HEK293 (cell line): ENCODE results near the gene ABHD12B.

ENCODE experiments used
- BCL11B ChIP-seq: fragments of 450-650 bp; formaldehyde crosslinking; IDR thresholded peaks from 2 replicates; pipeline ENCODE4 v1.5.1; 2016; ENCODE audit warnings: low read depth, missing biosample characterization, missing genetic modification characterization
- EGR2 ChIP-seq: fragments of 450-650 bp; formaldehyde crosslinking; IDR thresholded peaks from 2 replicates; pipeline ENCODE4 v1.5.1; 2016; ENCODE audit warnings: low read depth, missing biosample characterization, missing genetic modification characterization
- KLF7 ChIP-seq: fragments of 450-650 bp; formaldehyde crosslinking; IDR thresholded peaks from 2 replicates; pipeline ENCODE4 v1.5.1; 2016; ENCODE audit warnings: missing biosample characterization, missing genetic modification characterization, borderline replicate concordance
- RBAK ChIP-seq: fragments of 450-650 bp; formaldehyde crosslinking; IDR thresholded peaks from 2 replicates; pipeline ENCODE4 v1.5.1; 2016; ENCODE audit warnings: missing biosample characterization, missing genetic modification characterization
- REPIN1 ChIP-seq: fragments of 450-650 bp; formaldehyde crosslinking; IDR thresholded peaks from 2 replicates; pipeline ENCODE4 v1.5.1; 2017; ENCODE audit warnings: missing biosample characterization, missing genetic modification characterization, low read depth
- SALL2 ChIP-seq: fragments of 450-650 bp; formaldehyde crosslinking; IDR thresholded peaks from 2 replicates; pipeline ENCODE4 v1.5.0; 2017; ENCODE audit warnings: missing biosample characterization, mild to moderate bottlenecking, missing genetic modification characterization, borderline replicate concordance
- SCRT2 ChIP-seq: fragments of 450-650 bp; formaldehyde crosslinking; IDR thresholded peaks from 2 replicates; pipeline ENCODE4 v1.5.1; 2016; ENCODE audit warnings: missing biosample characterization, missing genetic modification characterization
- SETDB1 ChIP-seq: IDR thresholded peaks from one replicate; pipeline ENCODE4 v1.6.1; 2017; ENCODE audit warnings: mild to moderate bottlenecking, low read length, moderate library complexity, mixed read lengths; ENCODE audit not compliant: insufficient read length
- SP2 ChIP-seq: fragments of 450-650 bp; formaldehyde crosslinking; IDR thresholded peaks from 2 replicates; pipeline ENCODE4 v1.5.1; 2016; ENCODE audit warnings: missing biosample characterization, missing genetic modification characterization
- YY1 ChIP-seq: fragments of 450-650 bp; formaldehyde crosslinking; IDR thresholded peaks from 2 replicates; pipeline ENCODE4 v1.5.1; 2018; ENCODE audit warnings: missing biosample characterization, missing genetic modification characterization
- YY2 ChIP-seq: fragments of 450-650 bp; formaldehyde crosslinking; IDR thresholded peaks from 2 replicates; pipeline ENCODE4 v1.5.1; 2016; ENCODE audit warnings: missing biosample characterization, missing genetic modification characterization
- ZBTB17 ChIP-seq: fragments of 450-650 bp; formaldehyde crosslinking; IDR thresholded peaks from 2 replicates; pipeline ENCODE4 v1.5.1; 2016; ENCODE audit warnings: missing biosample characterization, missing genetic modification characterization
- ZFP37 ChIP-seq: fragments of 450-650 bp; formaldehyde crosslinking; IDR thresholded peaks from 2 replicates; pipeline ENCODE4 v1.5.1; 2016; ENCODE audit warnings: missing biosample characterization, missing genetic modification characterization
- ZIC2 ChIP-seq: fragments of 450-650 bp; formaldehyde crosslinking; IDR thresholded peaks from 2 replicates; pipeline ENCODE4 v1.5.1; 2016; ENCODE audit warnings: missing biosample characterization, missing genetic modification characterization
- ZNF211 ChIP-seq: fragments of 450-650 bp; formaldehyde crosslinking; IDR thresholded peaks from 2 replicates; pipeline ENCODE4 v1.5.1; 2016; ENCODE audit warnings: low read depth, missing biosample characterization, missing genetic modification characterization
- ZNF23 ChIP-seq: fragments of 450-650 bp; formaldehyde crosslinking; IDR thresholded peaks from 2 replicates; pipeline ENCODE4 v1.5.1; 2016; ENCODE audit warnings: missing biosample characterization, missing genetic modification characterization, borderline replicate concordance
- ZNF248 ChIP-seq: fragments of 450-650 bp; formaldehyde crosslinking; IDR thresholded peaks from 2 replicates; pipeline ENCODE4 v1.5.1; 2017; ENCODE audit warnings: missing biosample characterization, missing genetic modification characterization
- ZNF292 ChIP-seq: fragments of 450-650 bp; formaldehyde crosslinking; IDR thresholded peaks from 2 replicates; pipeline ENCODE4 v1.5.1; 2016; ENCODE audit warnings: low read depth, missing biosample characterization, missing genetic modification characterization, borderline replicate concordance
- ZNF324 ChIP-seq: fragments of 450-650 bp; formaldehyde crosslinking; IDR thresholded peaks from 2 replicates; pipeline ENCODE4 v1.5.1; 2016; ENCODE audit warnings: missing biosample characterization, missing genetic modification characterization
- ZNF354C ChIP-seq: fragments of 450-650 bp; formaldehyde crosslinking; IDR thresholded peaks from 2 replicates; pipeline ENCODE4 v1.5.1; 2016; ENCODE audit warnings: missing biosample characterization, missing genetic modification characterization, low read depth, borderline replicate concordance
- ZNF521 ChIP-seq: fragments of 450-650 bp; formaldehyde crosslinking; IDR thresholded peaks from 2 replicates; pipeline ENCODE4 v1.5.1; 2017; ENCODE audit warnings: missing biosample characterization, mild to moderate bottlenecking, missing genetic modification characterization
- ZNF530 ChIP-seq: fragments of 450-650 bp; formaldehyde crosslinking; IDR thresholded peaks from 2 replicates; pipeline ENCODE4 v1.5.1; 2016; ENCODE audit warnings: low read depth, missing biosample characterization, missing genetic modification characterization
- ZNF549 ChIP-seq: fragments of 450-650 bp; IDR thresholded peaks from 2 replicates; pipeline ENCODE4 v1.5.1; 2018; ENCODE audit warnings: missing biosample characterization, missing genetic modification characterization, mild to moderate bottlenecking, inconsistent platforms, moderate library complexity
- ZNF555 ChIP-seq: fragments of 450-650 bp; formaldehyde crosslinking; conservative IDR thresholded peaks from 2 replicates; pipeline ENCODE4 v1.5.1; 2017; ENCODE audit warnings: missing biosample characterization, mild to moderate bottlenecking, missing genetic modification characterization, inconsistent platforms
- ZNF560 ChIP-seq: fragments of 450-650 bp; formaldehyde crosslinking; IDR thresholded peaks from 2 replicates; pipeline ENCODE4 v1.5.1; 2017; ENCODE audit warnings: missing biosample characterization, missing genetic modification characterization, borderline replicate concordance
- ZNF580 ChIP-seq: fragments of 450-650 bp; formaldehyde crosslinking; IDR thresholded peaks from 2 replicates; pipeline ENCODE4 v1.5.1; 2016; ENCODE audit warnings: missing biosample characterization, missing genetic modification characterization
- ZNF626 ChIP-seq: fragments of 450-650 bp; sonication (Bioruptor Pico); formaldehyde crosslinking; IDR thresholded peaks from 2 replicates; pipeline ENCODE4 v1.5.1; 2018; ENCODE audit warnings: missing biosample characterization, missing genetic modification characterization, inconsistent platforms
- ZNF645 ChIP-seq: fragments of 450-650 bp; formaldehyde crosslinking; IDR thresholded peaks from 2 replicates; pipeline ENCODE4; 2016; ENCODE audit warnings: missing biosample characterization, missing genetic modification characterization
- ZNF654 ChIP-seq: fragments of 450-650 bp; formaldehyde crosslinking; IDR thresholded peaks from 2 replicates; pipeline ENCODE4 v1.5.1; 2016; ENCODE audit warnings: low read depth, missing biosample characterization, missing genetic modification characterization
- ZNF701 ChIP-seq: fragments of 450-650 bp; formaldehyde crosslinking; IDR thresholded peaks from 2 replicates; pipeline ENCODE4 v1.5.1; 2016; ENCODE audit warnings: missing biosample characterization, missing genetic modification characterization
- ZSCAN16 ChIP-seq: fragments of 450-650 bp; formaldehyde crosslinking; IDR thresholded peaks from 2 replicates; pipeline ENCODE4 v1.5.1; 2016; ENCODE audit warnings: missing biosample characterization, missing genetic modification characterization
- TF ChIP-seq, protein P1 (sequence below): fragments of 450-650 bp; formaldehyde crosslinking; IDR thresholded peaks from 2 replicates; pipeline ENCODE4 v1.5.1; 2016; ENCODE audit warnings: missing biosample characterization, missing genetic modification characterization
- TF ChIP-seq, protein P2 (sequence below): fragments of 450-650 bp; formaldehyde crosslinking; IDR thresholded peaks from 2 replicates; pipeline ENCODE4 v1.5.1; 2016; ENCODE audit warnings: missing biosample characterization, missing genetic modification characterization
- TF ChIP-seq, protein P3 (sequence below): fragments of 450-650 bp; formaldehyde crosslinking; IDR thresholded peaks from 2 replicates; pipeline ENCODE4 v1.5.1; 2016; ENCODE audit warnings: missing biosample characterization, missing genetic modification characterization

The ABHD12B gene

GRCh38 chr14:50830044-50830931, 41.6 kb upstream of the ABHD12B start (continued):
- TF ChIP-seq, protein P1, sequence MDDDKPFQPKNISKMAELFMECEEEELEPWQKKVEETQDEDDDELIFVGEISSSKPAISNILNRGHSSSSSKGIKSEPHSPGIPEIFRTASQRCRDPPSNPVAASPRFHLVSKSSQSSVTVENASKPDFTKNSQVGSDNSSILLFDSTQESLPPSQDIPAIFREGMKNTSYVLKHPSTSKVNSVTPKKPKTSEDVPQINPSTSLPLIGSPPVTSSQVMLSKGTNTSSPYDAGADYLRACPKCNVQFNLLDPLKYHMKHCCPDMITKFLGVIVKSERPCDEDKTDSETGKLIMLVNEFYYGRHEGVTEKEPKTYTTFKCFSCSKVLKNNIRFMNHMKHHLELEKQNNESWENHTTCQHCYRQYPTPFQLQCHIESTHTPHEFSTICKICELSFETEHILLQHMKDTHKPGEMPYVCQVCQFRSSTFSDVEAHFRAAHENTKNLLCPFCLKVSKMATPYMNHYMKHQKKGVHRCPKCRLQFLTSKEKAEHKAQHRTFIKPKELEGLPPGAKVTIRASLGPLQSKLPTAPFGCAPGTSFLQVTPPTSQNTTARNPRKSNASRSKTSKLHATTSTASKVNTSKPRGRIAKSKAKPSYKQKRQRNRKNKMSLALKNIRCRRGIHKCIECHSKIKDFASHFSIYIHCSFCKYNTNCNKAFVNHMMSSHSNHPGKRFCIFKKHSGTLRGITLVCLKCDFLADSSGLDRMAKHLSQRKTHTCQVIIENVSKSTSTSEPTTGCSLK (tag by site-specific recombination), result no peak
- TF ChIP-seq YY1 (tag by site-specific recombination), result no peak
- peak; percentile 42 for TF ChIP-seq ZIC2 (tag by site-specific recombination)
- TF ChIP-seq ZNF23 (tag by site-specific recombination), result no peak
- no peak for TF ChIP-seq ZNF654 (tag by site-specific recombination)
- TF ChIP-seq RBAK (tag by site-specific recombination), result no peak
- no peak for TF ChIP-seq SCRT2 (tag by site-specific recombination)
- no peak for TF ChIP-seq ZNF701 (tag by site-specific recombination)
- TF ChIP-seq, protein P2, sequence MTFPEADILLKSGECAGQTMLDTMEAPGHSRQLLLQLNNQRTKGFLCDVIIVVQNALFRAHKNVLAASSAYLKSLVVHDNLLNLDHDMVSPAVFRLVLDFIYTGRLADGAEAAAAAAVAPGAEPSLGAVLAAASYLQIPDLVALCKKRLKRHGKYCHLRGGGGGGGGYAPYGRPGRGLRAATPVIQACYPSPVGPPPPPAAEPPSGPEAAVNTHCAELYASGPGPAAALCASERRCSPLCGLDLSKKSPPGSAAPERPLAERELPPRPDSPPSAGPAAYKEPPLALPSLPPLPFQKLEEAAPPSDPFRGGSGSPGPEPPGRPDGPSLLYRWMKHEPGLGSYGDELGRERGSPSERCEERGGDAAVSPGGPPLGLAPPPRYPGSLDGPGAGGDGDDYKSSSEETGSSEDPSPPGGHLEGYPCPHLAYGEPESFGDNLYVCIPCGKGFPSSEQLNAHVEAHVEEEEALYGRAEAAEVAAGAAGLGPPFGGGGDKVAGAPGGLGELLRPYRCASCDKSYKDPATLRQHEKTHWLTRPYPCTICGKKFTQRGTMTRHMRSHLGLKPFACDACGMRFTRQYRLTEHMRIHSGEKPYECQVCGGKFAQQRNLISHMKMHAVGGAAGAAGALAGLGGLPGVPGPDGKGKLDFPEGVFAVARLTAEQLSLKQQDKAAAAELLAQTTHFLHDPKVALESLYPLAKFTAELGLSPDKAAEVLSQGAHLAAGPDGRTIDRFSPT (tag by site-specific recombination), result peak; percentile 56; the same call in 1 of the 2 replicates
- no peak for TF ChIP-seq REPIN1
- no peak for TF ChIP-seq ZFP37 (tag by site-specific recombination)
- no peak for TF ChIP-seq ZNF248 (tag by site-specific recombination)
- no peak for TF ChIP-seq ZNF530 (tag by site-specific recombination)
- no peak for TF ChIP-seq YY2
- TF ChIP-seq ZNF560 (tag by site-specific recombination), result no peak
- TF ChIP-seq EGR2 (tag by site-specific recombination), result peak; percentile 85
- no peak for TF ChIP-seq ZNF211 (tag by site-specific recombination)
- TF ChIP-seq, protein P3, sequence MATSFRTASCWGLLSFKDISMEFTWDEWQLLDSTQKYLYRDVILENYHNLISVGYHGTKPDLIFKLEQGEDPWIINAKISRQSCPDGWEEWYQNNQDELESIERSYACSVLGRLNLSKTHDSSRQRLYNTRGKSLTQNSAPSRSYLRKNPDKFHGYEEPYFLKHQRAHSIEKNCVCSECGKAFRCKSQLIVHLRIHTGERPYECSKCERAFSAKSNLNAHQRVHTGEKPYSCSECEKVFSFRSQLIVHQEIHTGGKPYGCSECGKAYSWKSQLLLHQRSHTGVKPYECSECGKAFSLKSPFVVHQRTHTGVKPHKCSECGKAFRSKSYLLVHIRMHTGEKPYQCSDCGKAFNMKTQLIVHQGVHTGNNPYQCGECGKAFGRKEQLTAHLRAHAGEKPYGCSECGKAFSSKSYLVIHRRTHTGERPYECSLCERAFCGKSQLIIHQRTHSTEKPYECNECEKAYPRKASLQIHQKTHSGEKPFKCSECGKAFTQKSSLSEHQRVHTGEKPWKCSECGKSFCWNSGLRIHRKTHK (tag by site-specific recombination), result no peak
- no peak for TF ChIP-seq ZNF626
- TF ChIP-seq ZNF580, result no peak
- TF ChIP-seq ZNF549, result no peak
- no peak for TF ChIP-seq ZNF324 (tag by site-specific recombination)
- no peak for TF ChIP-seq KLF7 (tag by site-specific recombination)
- TF ChIP-seq ZNF555 (tag by site-specific recombination), result no peak
- TF ChIP-seq ZNF354C (tag by site-specific recombination), result no peak
- TF ChIP-seq BCL11B (tag by site-specific recombination), result no peak
- TF ChIP-seq SP2, result peak; percentile 60
- no peak for TF ChIP-seq ZSCAN16 (tag by site-specific recombination)
- no peak for TF ChIP-seq ZNF645 (tag by site-specific recombination)
- TF ChIP-seq ZNF292, result no peak
- TF ChIP-seq SALL2, result no peak
- no peak for TF ChIP-seq SETDB1
- no peak for TF ChIP-seq ZNF521 (tag by site-specific recombination)
- no peak for TF ChIP-seq ZBTB17 (tag by site-specific recombination)
